IPS DF 6.9 (cell line): ENCODE measurements around the gene CHPT1.
A peak's percentile ranks its signal among the peaks of the same experiment; 100 is the strongest.

Source experiments
- DNase-seq: peaks from one replicate; pipeline ENCODE4 v3.0.0-alpha.2; 2013; ENCODE audit warnings: low read depth, low spot score
- H3K27ac ChIP-seq: one replicate; pipeline ENCODE4 v1.5.1; 2013; ENCODE audit warnings: low read length, control low read depth
- H3K27me3 ChIP-seq: 2 replicates; pipeline ENCODE4 v1.6.1; 2013; ENCODE audit warnings: mild to moderate bottlenecking, low read length; ENCODE audit not compliant: control insufficient read depth, insufficient read depth
- H3K36me3 ChIP-seq: 2 replicates; pipeline ENCODE4 v1.6.1; 2013; ENCODE audit warnings: low read length; ENCODE audit not compliant: control insufficient read depth, insufficient read depth
- H3K4me1 ChIP-seq: 2 replicates; pipeline ENCODE4 v1.6.1; 2013; ENCODE audit warnings: low read length; ENCODE audit not compliant: control insufficient read depth, insufficient read depth
- H3K4me3 ChIP-seq: 2 replicates; pipeline ENCODE4 v1.5.1; 2013; ENCODE audit warnings: mild to moderate bottlenecking, low read length
- H3K9me3 ChIP-seq: 2 replicates; pipeline ENCODE4 v1.6.1; 2013; ENCODE audit warnings: low read length, inconsistent platforms; ENCODE audit not compliant: control insufficient read depth, insufficient read depth
- WGBS: extraction: QIAGEN DNeasy Blood & Tissue Kit; methylation state at CpG from one replicate; pipeline ENCODE4 v1.1.7; 2013; ENCODE audit warnings: mixed read lengths, missing lambda C conversion rate; ENCODE audit not compliant: insufficient read length, insufficient coverage; 5-methylcytosine and 5-hydroxymethylcytosine counted together

The CHPT1 gene

DNA sequence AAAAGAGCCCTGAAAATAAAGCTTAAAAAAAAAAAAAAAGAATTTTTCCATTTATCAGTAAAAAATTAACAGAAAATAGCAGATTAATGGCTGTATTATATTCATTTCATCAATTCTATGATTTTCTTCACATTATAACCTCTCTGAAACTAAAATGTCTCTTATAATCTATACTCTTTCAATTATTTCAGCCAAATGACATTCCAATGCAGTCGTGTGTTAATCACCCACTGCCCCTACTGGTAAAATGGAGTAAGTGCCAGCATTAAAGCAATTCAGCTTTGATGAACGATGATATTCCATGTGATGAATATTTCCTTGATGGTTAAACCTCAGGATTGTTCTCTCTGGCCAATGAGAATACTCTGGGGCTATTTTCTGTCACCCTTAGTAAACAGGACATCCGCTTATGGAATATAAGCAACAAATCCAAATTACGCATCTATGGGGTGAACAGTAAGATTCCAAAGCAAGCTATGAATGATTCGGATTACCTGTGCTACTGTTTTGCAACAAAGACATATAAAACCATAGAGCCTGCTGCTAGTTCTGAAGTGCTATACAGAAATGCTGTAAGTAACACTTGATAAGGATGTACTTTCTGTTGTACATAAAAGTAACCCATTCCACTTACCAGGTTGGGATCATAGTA is 62.1 kb downstream of the CHPT1 start:
- Histone ChIP-seq H3K4me3 (no peak overlapping the region), H3K9me3 (no peaks in the 10 kb centered on the region), H3K27me3 (no peaks in the 10 kb centered on the region), H3K4me1 (no peaks in the 10 kb centered on the region; the same call in 1 of the 2 replicates), H3K27ac (no peak overlapping the region), H3K36me3 (peaks cover 2% of the 10 kb centered on the region; the same call in 1 of the 2 replicates)
- WGBS: no CpG with 5 or more reads among the region's 5 CpGs
- no peak for DNase-seq

DNA sequence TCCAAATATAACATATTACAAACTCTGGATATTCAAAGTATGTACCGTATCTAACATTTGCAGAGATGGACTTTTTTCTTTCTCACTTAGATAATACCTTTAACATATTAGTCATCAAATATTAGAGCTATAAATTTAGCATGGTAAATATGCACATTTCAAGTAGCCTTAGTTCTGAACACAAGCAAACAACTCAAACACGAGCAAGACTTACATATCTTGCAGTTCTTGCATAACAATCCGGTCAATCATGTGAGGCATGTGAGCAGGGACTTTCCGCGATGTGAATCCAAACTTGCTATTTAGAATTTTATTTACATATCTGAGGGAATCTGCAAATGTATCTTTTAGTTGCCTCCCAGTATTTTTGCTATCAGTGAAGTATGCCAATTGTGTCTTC is 63.9 kb downstream of the CHPT1 start:
- Histone ChIP-seq H3K36me3 (peaks cover 2% of the 10 kb centered on the region; the same call in 1 of the 2 replicates), H3K9me3 (no peaks in the 10 kb centered on the region), H3K4me1 (no peaks in the 10 kb centered on the region; the same call in 1 of the 2 replicates), H3K27me3 (no peaks in the 10 kb centered on the region), H3K4me3 (no peak overlapping the region), H3K27ac (no peak overlapping the region)
- no CpG with 5 or more reads among the region's 5 CpGs for WGBS
- DNase-seq: no peak

DNA sequence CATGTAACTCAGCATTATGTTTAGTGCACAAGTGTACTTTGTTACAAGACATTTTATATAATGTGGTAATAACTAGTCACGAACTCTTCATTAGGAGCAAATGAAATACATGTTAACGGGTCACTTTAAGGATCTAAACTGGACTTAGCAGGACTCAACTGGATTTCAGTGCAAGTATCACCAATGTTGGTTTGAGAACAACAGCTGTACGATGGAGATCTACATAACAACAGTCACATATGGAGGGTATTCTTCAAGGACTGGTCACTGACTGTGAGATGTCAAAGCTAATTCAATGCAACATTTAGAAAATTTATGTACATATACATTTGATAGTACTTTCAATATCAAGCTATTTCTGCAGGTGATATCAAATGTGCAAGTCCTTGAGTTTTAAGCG is 64.3 kb downstream of the CHPT1 start:
- Histone ChIP-seq H3K4me3 (no peak overlapping the region), H3K4me1 (no peaks in the 10 kb centered on the region; the same call in 1 of the 2 replicates), H3K36me3 (peaks cover 2% of the 10 kb centered on the region; the same call in 1 of the 2 replicates), H3K27me3 (no peaks in the 10 kb centered on the region), H3K9me3 (no peaks in the 10 kb centered on the region), H3K27ac (no peak overlapping the region)
- WGBS: no CpG with 5 or more reads among the region's 4 CpGs
- DNase-seq: no peak

DNA sequence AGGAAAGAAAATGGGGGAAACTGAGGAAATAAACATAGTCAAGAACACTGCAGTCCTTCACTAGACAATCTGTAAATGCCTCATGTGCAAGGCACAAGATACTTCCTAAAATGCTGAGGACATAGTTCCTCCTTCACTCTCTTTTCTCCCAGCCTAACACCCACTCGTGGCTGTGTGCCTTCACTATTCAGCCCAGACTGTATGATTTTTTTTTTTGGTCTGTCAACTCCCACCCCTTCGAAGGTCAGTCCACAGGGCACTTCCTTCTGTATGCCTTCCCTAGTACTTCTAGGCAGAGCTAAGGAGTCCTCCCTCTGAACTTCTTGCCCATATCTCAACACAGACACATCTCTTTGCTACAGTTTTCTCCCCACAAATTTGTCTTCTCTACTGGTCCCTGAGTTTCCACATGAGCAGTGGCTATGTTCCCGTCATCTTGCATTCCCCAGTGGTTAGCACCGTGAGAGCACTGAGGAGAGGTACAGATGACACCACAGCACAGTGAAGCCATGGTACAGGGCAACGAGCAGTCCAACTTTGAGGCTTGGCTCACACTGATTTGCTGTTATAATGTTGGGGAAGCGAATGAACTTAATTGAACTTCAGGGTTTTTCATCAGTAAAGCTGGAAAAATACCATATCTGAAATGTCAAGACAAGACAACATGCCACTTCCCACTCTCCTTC is 65.9 kb downstream of the CHPT1 start:
- H3K9me3 ChIP-seq: no peaks in the 10 kb centered on the region
- no peaks in the 10 kb centered on the region; the same call in 1 of the 2 replicates for H3K4me1 ChIP-seq
- H3K27ac ChIP-seq: no peak overlapping the region
- WGBS: no CpG with 5 or more reads among the region's 6 CpGs
- peaks cover 2% of the 10 kb centered on the region; the same call in 1 of the 2 replicates for H3K36me3 ChIP-seq
- H3K27me3 ChIP-seq: no peaks in the 10 kb centered on the region
- no peak overlapping the region for H3K4me3 ChIP-seq
- DNase-seq: no peak

DNA sequence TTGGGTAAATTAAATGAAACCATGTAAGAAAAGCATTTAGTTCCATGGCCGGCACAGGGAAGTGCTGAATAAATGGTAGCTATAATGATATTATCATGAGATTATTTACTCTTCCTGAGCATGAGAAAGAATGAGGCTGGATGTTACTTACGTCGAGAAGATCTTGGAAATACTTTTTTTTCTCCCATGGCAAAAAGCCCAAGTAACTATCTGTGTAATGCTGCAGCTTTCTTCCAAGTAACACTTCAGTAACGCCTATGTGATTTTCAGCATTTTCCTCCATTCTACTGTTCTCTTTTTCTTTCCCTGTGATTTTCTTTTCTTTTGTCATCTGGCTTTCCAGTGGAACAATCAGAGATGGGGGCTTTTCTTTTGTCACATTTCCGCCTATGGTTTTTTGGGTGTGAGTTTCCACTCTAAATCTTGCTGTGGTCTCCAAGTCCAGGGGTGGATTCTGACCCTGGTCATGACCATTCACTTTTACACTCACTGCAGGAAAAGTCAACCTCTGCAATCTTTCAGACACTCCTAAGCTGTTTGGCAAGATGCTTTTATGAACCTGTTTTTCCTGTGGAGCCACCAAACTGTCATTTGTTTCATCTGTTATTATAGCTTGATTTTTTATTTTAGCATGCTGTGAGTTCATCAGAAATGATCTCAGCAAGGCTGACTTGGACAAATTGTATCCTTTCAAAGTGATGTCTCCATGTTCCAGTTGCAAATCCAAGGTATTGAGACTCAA is 66.8 kb downstream of the CHPT1 start:
- no peaks in the 10 kb centered on the region; the same call in 1 of the 2 replicates for H3K4me1 ChIP-seq
- H3K4me3 ChIP-seq: no peak overlapping the region
- H3K27ac ChIP-seq: no peak overlapping the region
- H3K36me3 ChIP-seq: peaks cover 2% of the 10 kb centered on the region; the same call in 1 of the 2 replicates
- WGBS: no CpG with 5 or more reads among the region's 5 CpGs
- DNase-seq: no peak
- H3K27me3 ChIP-seq: no peaks in the 10 kb centered on the region
- no peaks in the 10 kb centered on the region for H3K9me3 ChIP-seq

DNA sequence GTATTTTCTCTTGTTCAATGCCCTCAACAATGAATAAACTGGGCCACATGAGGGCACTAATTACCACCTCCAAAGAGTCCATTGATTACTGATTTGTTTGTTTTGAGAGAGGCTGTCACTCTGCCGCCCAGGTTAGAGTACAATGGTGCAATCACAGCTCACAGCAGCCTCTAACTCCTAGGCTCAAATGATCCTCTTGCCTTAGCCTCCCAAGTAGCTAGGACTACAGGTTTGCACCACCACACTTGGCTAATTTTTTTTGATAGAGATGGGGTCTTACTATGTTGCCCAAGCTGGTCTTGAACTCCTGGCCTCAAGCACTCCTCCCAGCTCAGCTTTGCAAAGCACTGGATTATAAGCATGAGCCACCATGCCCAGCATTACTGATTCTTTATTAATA is 70.1 kb downstream of the CHPT1 start:
- Histone ChIP-seq H3K36me3 (peaks cover 6% of the 10 kb centered on the region; the same call in 1 of the 2 replicates), H3K4me1 (no peaks in the 10 kb centered on the region), H3K9me3 (no peaks in the 10 kb centered on the region), H3K27me3 (no peaks in the 10 kb centered on the region), H3K27ac (no peak overlapping the region), H3K4me3 (no peak overlapping the region)
- WGBS: no CpG with 5 or more reads among the region's 1 CpG
- no peak for DNase-seq

DNA sequence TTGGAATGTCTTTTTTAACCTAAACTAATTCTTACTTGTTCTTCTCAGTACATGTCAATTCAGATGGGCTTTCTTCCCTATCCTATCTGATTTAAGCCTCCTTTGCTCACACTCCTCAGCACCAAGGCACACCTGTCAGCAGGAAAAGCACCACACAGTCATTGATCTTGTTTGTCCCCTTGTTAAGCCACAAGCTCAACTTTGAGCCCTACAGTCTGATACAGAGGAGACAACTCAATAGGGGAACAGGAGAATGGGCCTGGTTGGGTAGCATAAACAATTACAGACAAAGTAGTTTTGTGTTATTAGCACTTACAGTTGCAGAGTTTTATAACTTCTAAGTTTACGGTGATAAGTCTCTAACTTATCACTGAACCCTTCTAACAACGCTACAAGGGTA is 71.3 kb downstream of the CHPT1 start:
- no CpG with 5 or more reads among the region's 2 CpGs for WGBS
- peaks cover 6% of the 10 kb centered on the region; the same call in 1 of the 2 replicates for H3K36me3 ChIP-seq
- H3K27me3 ChIP-seq: no peaks in the 10 kb centered on the region
- no peak overlapping the region for H3K27ac ChIP-seq
- H3K4me3 ChIP-seq: no peak overlapping the region
- DNase-seq: no peak
- no peaks in the 10 kb centered on the region for H3K4me1 ChIP-seq
- H3K9me3 ChIP-seq: no peaks in the 10 kb centered on the region

DNA sequence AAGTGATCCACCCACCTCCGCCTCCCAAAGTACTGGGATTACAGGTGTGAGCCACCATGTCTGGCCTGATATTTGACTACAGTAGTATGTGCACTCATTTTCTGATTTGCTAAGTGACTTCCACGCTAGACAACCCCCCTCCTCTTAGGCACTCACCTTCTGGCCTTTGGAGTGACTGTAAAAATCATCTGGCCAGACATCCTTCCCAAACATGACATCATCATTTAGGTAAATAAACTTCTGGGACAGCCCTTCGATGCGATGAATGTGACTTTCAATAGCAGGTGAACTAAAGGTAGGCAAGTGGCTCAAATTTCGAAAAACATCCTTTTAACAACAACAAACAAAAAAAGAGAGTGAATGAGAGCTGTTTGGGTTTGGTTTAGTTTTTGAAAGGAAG is 72.4 kb downstream of the CHPT1 start:
- no peaks in the 10 kb centered on the region for H3K9me3 ChIP-seq
- no CpG with 5 or more reads among the region's 5 CpGs for WGBS
- no peak overlapping the region for H3K27ac ChIP-seq
- H3K4me3 ChIP-seq: no peak overlapping the region
- peaks cover 6% of the 10 kb centered on the region; the same call in 1 of the 2 replicates for H3K36me3 ChIP-seq
- H3K4me1 ChIP-seq: no peaks in the 10 kb centered on the region
- DNase-seq: no peak
- H3K27me3 ChIP-seq: no peaks in the 10 kb centered on the region

DNA sequence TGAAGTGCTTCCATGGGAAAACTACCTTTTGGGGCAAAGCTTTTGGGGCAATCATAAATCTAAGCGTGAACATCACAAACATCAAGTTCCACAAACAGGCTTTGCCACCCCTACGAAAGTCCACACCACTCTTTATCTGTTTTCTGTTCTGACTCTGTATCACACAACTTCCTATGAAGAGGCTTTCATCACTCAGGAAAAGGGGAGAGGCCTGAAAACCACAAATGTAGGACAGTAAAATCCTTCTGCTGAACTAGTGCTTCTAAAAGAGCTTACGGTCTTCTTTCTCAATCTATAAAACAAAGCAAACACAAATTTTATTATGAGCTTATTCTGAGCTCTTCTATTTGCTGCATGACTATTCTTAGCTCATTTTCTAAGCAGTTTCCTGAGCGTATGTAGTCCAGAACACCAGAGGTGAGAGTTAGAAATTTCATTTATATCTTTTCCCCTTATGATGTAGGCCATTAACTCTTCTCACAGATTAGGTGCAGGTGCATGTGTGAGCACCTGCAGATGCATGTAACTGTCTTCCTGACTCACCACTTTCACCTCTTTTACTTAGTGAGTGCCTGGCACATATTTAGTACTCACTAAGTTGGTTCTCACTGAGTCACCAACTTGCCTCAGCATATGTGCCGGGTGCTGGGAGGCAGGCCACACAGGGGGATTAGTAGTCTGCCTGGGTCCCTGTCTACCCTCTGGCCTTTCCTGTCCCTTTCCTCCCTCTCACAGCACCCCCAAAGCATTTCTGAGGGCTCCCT is 74.8 kb downstream of the CHPT1 start:
- no peaks in the 10 kb centered on the region for H3K4me1 ChIP-seq
- no peaks in the 10 kb centered on the region for H3K9me3 ChIP-seq
- no CpG with 5 or more reads among the region's 5 CpGs for WGBS
- no peak overlapping the region for H3K27ac ChIP-seq
- no peak for DNase-seq
- H3K4me3 ChIP-seq: no peak overlapping the region
- H3K36me3 ChIP-seq: peaks cover 8% of the 10 kb centered on the region; the same call in 1 of the 2 replicates
- H3K27me3 ChIP-seq: no peaks in the 10 kb centered on the region

DNA sequence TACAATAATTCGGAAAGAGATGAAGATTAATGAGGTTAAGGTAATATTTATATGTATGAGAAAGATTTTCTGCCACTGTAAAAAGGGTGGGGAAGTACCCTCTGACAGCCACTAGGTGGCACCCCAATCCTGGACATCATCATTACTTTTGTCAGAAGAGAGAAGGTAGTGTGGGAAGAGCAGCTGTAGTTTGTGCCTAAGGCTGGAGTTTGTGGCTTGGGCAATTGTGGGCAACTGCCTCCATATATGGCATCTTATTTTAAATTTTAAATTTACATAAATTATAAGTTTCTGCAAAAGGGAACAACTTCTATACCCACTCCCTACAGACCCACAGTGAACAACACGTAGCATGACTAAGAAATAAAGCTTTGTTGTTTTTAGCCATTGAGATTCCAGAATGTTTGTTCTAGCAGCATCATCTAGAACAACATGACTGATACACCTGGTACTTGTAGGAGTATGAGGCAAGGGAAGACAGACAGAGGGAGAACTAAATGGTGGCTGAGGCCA is 76.3 kb downstream of the CHPT1 start:
- no peaks in the 10 kb centered on the region for H3K9me3 ChIP-seq
- H3K36me3 ChIP-seq: peaks cover 8% of the 10 kb centered on the region; the same call in 1 of the 2 replicates
- H3K27ac ChIP-seq: no peak overlapping the region
- peak; percentile 47 for DNase-seq
- H3K4me1 ChIP-seq: no peaks in the 10 kb centered on the region
- WGBS: 100% methylated on average over 1 of the region's 2 CpGs
- H3K27me3 ChIP-seq: no peaks in the 10 kb centered on the region
- no peak overlapping the region for H3K4me3 ChIP-seq
